DOHH2 (cell line): ENCODE data around the gene RHOG.
A peak's percentile ranks its signal among the peaks of the same experiment; 100 is the strongest.

Experiments used
- H3F3A ChIP-seq: fragments of 200-600 bp; sonication (generic), shearing (Covaris generic); 2 replicates; pipeline ENCODE4 v1.6.0; 2016; ENCODE audit warnings: antibody characterized with exemption, mild to moderate bottlenecking; ENCODE audit not compliant: control insufficient read depth, insufficient read depth
- H3K27ac ChIP-seq: fragments of 200-600 bp; sonication (generic); 2 replicates; pipeline ENCODE4 v1.5.1; 2014; ENCODE audit warnings: low read depth, mild to moderate bottlenecking, low read length, moderate library complexity
- H3K27me3 ChIP-seq: fragments of 200-600 bp; sonication (generic); 2 replicates; pipeline ENCODE4 v1.6.1; 2014; ENCODE audit warnings: mild to moderate bottlenecking, low read length, mixed read lengths; ENCODE audit not compliant: control insufficient read depth
- H3K36me3 ChIP-seq: fragments of 200-600 bp; sonication (generic); 2 replicates; pipeline ENCODE4 v1.6.1; 2014; ENCODE audit warnings: mild to moderate bottlenecking, low read length, moderate library complexity, mixed read lengths; ENCODE audit not compliant: control insufficient read depth
- H3K4me1 ChIP-seq: fragments of 200-600 bp; sonication (generic); 2 replicates; pipeline ENCODE4 v1.6.1; 2014; ENCODE audit warnings: mild to moderate bottlenecking, low read length, mixed read lengths; ENCODE audit not compliant: control insufficient read depth
- H3K4me2 ChIP-seq: fragments of 200-600 bp; sonication (generic); 2 replicates; pipeline ENCODE4 v1.6.0; 2014; ENCODE audit warnings: mild to moderate bottlenecking, low read length, moderate library complexity
- H3K4me3 ChIP-seq: fragments of 200-600 bp; sonication (generic); 2 replicates; pipeline ENCODE4 v1.5.1; 2014; ENCODE audit warnings: mild to moderate bottlenecking, low read length, mixed read lengths
- H3K79me2 ChIP-seq: fragments of 200-600 bp; sonication (generic); 2 replicates; pipeline ENCODE4 v1.6.1; 2014; ENCODE audit warnings: mild to moderate bottlenecking, low read length, mixed read lengths; ENCODE audit not compliant: control insufficient read depth
- H3K9me2 ChIP-seq: fragments of 200-600 bp; sonication (generic); replicated peaks from 2 replicates; pipeline ENCODE4 v1.6.1; 2014; ENCODE audit warnings: mild to moderate bottlenecking, low read length, mixed read lengths; ENCODE audit not compliant: control insufficient read depth
- H3K9me3 ChIP-seq: fragments of 200-600 bp; sonication (generic); 2 replicates; pipeline ENCODE4 v1.6.1; 2014; ENCODE audit warnings: antibody characterized with exemption, low read length, mixed read lengths; ENCODE audit not compliant: control insufficient read depth, insufficient read depth
- H4K20me1 ChIP-seq: fragments of 200-600 bp; sonication (generic); 2 replicates; pipeline ENCODE4 v1.6.0; 2014; ENCODE audit warnings: low read depth, mild to moderate bottlenecking, antibody characterized with exemption, low read length, moderate library complexity; ENCODE audit not compliant: control insufficient read depth, insufficient read depth
- CTCF ChIP-seq: fragments of 200-600 bp; sonication (generic); IDR thresholded peaks from one replicate; pipeline ENCODE4 v1.5.1; 2014; ENCODE audit warnings: antibody characterized with exemption, mild to moderate bottlenecking, low read depth, low read length; ENCODE audit not compliant: poor library complexity, severe bottlenecking
- EZH2phosphoT487 ChIP-seq: fragments of 200-600 bp; sonication (generic); IDR thresholded peaks from 2 replicates; pipeline ENCODE4 v1.6.1; 2017; ENCODE audit warnings: borderline replicate concordance, mild to moderate bottlenecking, antibody characterized with exemption, low read length, moderate library complexity, mixed read lengths

The RHOG gene

GRCh38 chr11:3826721-3827120 lies 14.0 kb downstream of the RHOG start:
- no peaks in the 10 kb centered on the region for H3K9me2 ChIP-seq
- H3K4me2 ChIP-seq, result no peak overlapping the region
- H3K36me3 ChIP-seq, result peaks cover 52% of the 10 kb centered on the region
- H3K9me3 ChIP-seq, result no peaks in the 10 kb centered on the region
- H3K4me1 ChIP-seq, result no peaks in the 10 kb centered on the region
- H3K4me3 ChIP-seq, result no peak overlapping the region
- no peaks in the 10 kb centered on the region for H4K20me1 ChIP-seq
- no peaks in the 10 kb centered on the region for H3F3A ChIP-seq
- TF ChIP-seq CTCF, result no peak
- TF ChIP-seq EZH2phosphoT487, result no peak
- no peaks in the 10 kb centered on the region for H3K27me3 ChIP-seq
- H3K79me2 ChIP-seq, result peaks cover 18% of the 10 kb centered on the region
- H3K27ac ChIP-seq, result no peak overlapping the region

GRCh38 chr11:3825473-3826154 lies 15.1 kb downstream of the RHOG start:
- TF ChIP-seq EZH2phosphoT487, result no peak
- TF ChIP-seq CTCF, result no peak
- Histone ChIP-seq H4K20me1 (no peaks in the 10 kb centered on the region), H3K4me3 (no peak overlapping the region), H3K27me3 (no peaks in the 10 kb centered on the region), H3K4me2 (no peak overlapping the region), H3K79me2 (peaks cover 7% of the 10 kb centered on the region), H3F3A (no peaks in the 10 kb centered on the region), H3K4me1 (no peaks in the 10 kb centered on the region), H3K27ac (no peak overlapping the region), H3K36me3 (peaks cover 45% of the 10 kb centered on the region), H3K9me2 (no peaks in the 10 kb centered on the region), H3K9me3 (no peaks in the 10 kb centered on the region)

- Histone ChIP-seq H3K79me2 (peaks cover under 1% of the 10 kb centered on the region; the same call in 1 of the 2 replicates), H3K4me1 (no peaks in the 10 kb centered on the region), H4K20me1 (no peaks in the 10 kb centered on the region), H3K4me3 (no peak overlapping the region), H3K27me3 (no peaks in the 10 kb centered on the region), H3K27ac (no peak overlapping the region), H3K4me2 (no peak overlapping the region), H3F3A (no peaks in the 10 kb centered on the region), H3K36me3 (peaks cover 39% of the 10 kb centered on the region), H3K9me3 (no peaks in the 10 kb centered on the region), H3K9me2 (no peaks in the 10 kb centered on the region)
- TF ChIP-seq CTCF, result peak; percentile 95
- TF ChIP-seq EZH2phosphoT487, result no peak
These were observed 15.9 kb downstream of the RHOG start for GRCh38 chr11:3824714-3825472.
